Measurements from ENCODE around the gene TADA3.

Gene TADA3

DNA sequence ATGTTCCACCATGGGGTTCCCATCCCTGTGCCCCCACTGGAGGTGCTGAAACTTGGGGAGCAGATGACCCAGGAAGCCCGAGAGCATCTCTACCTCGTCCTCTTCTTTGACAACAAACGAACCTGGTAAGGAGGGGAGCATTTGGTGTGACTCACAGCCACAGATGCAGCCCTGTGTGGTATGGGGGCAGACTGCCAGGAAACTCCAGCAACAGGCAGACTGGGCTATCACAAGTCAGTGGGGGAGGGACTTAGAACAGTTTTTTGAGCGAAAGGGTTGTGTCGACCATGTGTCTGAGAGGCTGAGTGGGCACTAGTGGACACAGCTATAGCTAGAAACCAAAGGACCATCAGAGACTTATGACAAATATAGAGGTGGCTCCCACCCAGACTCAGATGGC, 45.9 kb downstream of the TADA3 start:
- in situ Hi-C loops (cut with HindIII; ENCODE audit: low pct_ligation_motif_present, low pct_unique_long_range_greater_than_20kb, low sequenced_read_pairs), result no loop called here
- DNase-seq, result peak; percentile 46

DNA sequence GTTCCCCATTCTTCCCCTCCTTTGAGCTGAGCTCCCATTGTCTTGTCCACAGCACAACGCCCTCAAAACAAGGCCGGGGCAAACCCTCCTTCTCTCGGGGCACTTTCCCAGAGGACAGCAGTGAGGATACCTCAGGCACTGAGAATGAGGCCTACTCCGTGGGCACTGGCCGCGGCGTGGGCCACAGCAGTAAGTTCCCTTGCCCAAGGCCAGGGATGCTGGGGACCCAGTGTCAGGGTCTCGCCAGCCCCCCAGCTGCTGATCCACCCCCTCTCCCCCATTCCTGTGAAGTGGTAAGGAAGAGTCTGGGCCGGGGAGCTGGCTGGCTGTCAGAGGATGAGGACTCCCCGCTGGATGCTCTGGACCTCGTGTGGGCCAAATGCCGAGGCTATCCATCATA, 46.8 kb downstream of the TADA3 start:
- in situ Hi-C loops (cut with HindIII; ENCODE audit: low pct_ligation_motif_present, low pct_unique_long_range_greater_than_20kb, low sequenced_read_pairs), result no loop called here
- no peak for DNase-seq

DNA sequence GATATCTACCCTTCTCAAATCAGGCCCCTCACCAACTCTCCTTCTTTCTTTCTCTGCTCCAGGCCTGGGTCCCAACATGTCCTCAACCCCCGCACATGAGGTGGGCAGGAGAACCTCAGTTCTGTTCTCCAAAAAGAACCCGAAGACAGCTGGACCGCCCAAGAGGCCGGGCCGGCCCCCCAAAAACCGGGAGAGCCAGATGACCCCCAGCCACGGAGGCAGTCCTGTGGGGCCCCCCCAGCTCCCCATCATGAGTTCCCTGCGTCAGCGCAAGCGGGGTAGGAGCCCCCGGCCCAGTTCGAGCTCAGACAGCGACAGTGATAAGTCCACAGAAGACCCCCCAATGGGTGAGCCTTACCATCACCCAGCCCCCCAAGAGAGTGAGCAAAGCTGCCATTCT, 48.1 kb downstream of the TADA3 start:
- in situ Hi-C loops (cut with HindIII; ENCODE audit: low pct_ligation_motif_present, low pct_unique_long_range_greater_than_20kb, low sequenced_read_pairs), result no loop called here
- no peak for DNase-seq

DNA sequence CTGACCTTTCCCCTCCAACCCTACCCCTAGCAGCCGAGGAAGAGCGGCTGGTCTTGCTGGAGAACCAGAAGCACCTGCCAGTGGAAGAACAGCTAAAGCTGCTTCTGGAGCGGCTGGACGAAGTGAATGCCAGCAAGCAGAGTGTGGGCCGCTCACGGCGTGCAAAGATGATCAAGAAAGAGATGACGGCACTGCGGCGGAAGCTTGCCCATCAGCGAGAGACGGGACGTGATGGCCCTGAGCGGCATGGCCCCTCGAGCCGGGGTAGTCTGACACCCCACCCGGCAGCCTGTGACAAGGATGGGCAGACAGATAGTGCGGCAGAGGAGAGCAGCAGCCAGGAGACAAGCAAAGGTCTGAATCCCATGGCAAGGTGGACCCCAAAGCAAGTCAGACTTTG, 48.7 kb downstream of the TADA3 start:
- no peak for DNase-seq
- in situ Hi-C loops (cut with HindIII; ENCODE audit: low pct_ligation_motif_present, low pct_unique_long_range_greater_than_20kb, low sequenced_read_pairs), result no loop called here

DNA sequence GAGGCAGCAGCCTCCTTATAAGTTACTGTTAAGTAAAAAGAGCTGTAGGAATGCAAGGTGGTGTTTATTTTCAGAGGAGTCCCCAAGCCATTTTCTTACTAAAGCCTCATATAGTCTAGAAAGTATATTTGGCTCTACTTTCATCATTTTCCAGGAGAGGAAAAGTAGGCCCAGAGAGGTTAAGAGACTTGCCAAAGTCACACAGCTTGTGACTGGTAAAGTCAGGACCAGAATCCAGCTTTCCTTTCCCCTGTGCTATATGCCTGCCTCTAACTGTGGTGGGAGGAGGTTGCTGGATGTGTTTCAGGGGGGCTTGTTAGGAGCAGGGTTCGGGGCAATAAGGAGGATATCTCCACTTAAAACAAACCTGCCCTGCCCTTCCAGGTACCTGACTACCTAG, 49.7 kb downstream of the TADA3 start:
- in situ Hi-C loops (cut with HindIII; ENCODE audit: low pct_ligation_motif_present, low pct_unique_long_range_greater_than_20kb, low sequenced_read_pairs), result no loop called here
- no peak for DNase-seq

DNA sequence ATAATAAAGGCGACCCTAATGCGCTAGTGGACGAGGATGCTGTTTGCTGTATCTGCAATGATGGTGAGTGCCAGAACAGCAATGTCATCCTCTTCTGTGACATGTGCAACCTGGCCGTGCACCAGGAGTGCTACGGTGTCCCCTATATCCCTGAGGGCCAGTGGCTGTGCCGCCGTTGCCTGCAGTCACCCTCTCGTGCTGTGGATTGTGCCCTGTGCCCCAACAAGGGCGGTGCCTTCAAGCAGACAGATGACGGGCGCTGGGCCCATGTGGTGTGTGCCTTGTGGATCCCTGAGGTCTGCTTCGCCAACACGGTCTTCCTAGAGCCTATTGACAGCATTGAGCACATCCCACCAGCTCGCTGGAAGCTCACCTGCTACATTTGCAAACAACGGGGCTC, 53.1 kb downstream of the TADA3 start:
- DNase-seq, result no peak
- in situ Hi-C loops (cut with HindIII; ENCODE audit: low pct_ligation_motif_present, low pct_unique_long_range_greater_than_20kb, low sequenced_read_pairs), result no loop called here

DNA sequence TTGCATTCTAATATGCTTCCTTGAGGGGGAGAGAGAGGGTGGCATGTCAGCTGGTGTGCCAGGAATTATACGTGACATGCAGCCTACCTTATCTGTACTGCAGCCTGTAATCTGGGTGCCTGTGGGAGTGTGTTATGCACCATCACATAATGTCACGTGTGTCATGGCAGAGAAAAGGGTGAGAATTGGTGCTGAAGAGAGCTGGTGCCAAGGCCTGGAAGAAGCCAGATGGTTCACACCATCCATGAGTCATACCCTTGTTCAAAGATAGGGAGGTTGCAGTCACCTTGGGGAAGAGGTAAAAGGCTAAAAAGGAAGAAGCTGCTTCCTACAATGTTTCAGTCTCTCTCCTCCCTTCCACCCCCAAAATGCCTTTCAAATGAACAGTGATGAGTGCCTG, 55.4 kb downstream of the TADA3 start:
- DNase-seq, result no peak
- in situ Hi-C loops (cut with HindIII; ENCODE audit: low pct_ligation_motif_present, low pct_unique_long_range_greater_than_20kb, low sequenced_read_pairs), result no loop called here

DNA sequence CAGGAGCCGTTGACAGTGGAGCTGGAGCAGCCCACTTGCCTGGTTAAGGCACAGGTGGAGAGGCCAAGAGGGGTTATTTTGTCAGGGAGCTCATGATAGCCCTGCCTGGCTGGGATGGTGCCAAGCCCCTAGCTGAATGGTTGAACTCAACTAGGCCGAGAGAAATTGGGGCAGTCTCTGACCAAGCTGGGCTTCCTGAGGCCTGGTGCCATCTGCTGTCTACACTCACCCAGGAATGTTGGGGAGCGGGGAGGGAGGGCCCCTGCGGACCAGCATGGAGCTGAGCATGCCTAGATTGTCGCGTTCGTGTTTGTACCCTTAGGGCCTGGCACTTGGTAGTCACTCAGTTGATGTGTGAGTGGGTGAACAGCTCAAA, 59.5 kb downstream of the TADA3 start:
- in situ Hi-C loops (cut with HindIII; ENCODE audit: low pct_ligation_motif_present, low pct_unique_long_range_greater_than_20kb, low sequenced_read_pairs), result no loop called here
- DNase-seq, result no peak

DNA sequence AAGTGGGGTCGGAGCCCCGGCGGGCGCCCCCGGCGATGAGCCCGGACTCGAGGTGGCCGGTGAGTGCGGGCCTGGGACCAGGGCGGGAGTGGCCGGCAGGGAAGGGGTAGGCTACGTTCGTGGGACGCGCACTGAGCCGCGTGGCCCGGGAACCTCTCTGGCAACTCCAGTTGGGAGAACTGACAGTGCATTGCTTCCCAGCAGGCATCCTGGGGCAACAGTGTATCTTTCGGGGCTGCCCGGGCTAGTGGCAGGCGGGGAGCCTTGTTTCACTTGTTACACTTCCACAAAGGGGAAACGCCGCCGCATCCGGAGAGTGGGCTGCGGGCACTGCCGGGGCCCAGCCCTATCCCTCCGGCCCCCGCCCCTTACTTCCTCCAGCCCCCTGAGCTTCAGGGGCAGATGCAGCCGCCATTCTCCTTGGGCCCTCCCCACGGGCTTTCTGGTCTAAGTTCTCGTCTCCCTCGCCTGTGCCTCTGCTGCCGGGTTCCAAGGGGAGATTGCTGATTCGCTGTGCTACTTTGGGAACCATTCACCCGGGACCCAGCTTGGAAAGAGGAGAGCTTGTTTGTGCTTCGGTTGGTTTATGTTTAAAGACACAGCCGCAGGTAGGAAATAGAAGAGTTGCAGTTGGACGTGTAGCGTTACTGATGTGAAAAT, 60.1 kb downstream of the TADA3 start:
- no peak for DNase-seq
- in situ Hi-C loops (cut with HindIII; ENCODE audit: low pct_ligation_motif_present, low pct_unique_long_range_greater_than_20kb, low sequenced_read_pairs), result no loop called here

DNA sequence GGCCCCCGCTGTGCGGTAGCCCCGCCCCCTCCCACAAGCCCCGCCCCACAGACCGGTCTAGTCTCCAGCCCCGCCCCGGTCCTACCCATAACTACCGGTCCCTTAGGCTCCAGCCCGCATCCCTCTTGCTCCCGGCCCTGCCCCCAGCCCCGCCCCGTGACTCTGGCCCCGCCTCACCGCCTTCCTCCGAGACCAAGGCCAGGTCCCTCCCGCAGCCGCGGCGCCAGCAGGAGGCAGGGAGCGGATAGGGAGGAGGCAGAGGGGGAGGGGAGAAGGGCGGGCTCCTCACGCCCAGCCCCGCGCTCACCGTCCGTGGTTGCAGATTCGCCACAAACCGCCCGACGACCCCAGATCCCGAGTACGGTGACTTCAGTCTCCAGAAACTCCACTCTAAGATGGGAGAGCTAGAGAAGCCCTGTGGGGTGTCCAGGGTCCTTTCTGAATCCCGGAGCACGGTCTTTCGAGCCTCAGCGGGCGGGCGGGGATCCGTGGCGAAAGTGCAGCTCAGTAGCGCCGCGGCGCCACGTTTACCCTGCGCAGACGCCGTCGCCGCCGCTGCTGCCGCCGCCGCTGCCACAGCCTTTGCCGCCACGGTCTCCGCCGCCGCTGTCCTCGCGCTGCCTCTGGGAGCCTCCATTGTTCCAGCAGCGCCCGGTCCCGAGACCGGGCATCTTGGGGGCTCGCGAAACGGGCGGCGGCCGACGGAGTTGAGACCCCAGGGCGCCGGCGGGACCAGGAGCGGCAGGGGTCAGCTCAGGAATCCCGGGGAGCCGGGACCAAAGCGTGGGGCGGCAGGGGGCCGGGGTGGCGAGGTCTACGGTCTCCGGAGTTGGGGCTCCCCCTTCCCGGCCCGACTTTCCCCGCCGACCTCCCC, 60.8 kb downstream of the TADA3 start, which contains the start of gene BRPF1:
BRPF1 (plus strand) TSS at position 530 of the 874 bp plus-strand sequence. CDS start 2,406 bp downstream, outside the sequence.
- in situ Hi-C loops (cut with HindIII; ENCODE audit: low pct_ligation_motif_present, low pct_unique_long_range_greater_than_20kb, low sequenced_read_pairs), result no loop called here
- peak; percentile 96 for DNase-seq

DNA sequence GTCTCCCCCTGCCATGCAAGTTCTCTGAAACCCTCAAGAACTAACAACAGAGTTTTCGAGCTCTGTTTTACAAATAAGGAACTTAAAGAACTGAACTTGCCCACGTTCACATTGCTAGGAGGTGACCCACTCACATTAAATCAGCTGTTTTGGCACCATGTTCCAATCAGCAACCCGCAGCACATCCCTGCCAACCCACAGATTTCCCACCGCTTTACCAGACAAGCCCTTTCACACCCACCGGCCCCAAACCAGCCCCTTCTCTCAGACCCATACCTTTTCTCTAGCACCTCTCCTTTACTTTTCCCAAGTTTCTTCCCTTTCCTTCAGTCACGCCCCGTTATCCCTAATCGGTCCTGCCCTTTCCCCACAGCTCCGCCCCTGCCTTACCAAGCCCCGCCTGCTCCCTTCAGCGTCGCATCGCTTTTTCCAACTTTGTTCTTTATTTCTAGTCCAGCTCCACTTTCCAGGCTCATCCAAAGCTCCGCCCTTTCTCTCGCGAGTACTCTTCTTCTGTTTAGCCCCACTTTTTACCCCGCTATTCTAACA, 61.5 kb downstream of the TADA3 start:
- DNase-seq, result no peak
- in situ Hi-C loops (cut with HindIII; ENCODE audit: low pct_ligation_motif_present, low pct_unique_long_range_greater_than_20kb, low sequenced_read_pairs), result no loop called here
